ENCODE data around the gene RPGRIP1. TPM values are rescaled to one million over a fixed set of nuclear protein-coding genes. Genes with fewer than 3 reads are reported as not detected.
A peak's percentile ranks its signal among the peaks of the same experiment; 100 is the strongest.

The RPGRIP1 gene
- total and polyA plus RNA-seq, 7 donors, result 0.04 to 0.15 TPM; not detected in 5

DNA sequence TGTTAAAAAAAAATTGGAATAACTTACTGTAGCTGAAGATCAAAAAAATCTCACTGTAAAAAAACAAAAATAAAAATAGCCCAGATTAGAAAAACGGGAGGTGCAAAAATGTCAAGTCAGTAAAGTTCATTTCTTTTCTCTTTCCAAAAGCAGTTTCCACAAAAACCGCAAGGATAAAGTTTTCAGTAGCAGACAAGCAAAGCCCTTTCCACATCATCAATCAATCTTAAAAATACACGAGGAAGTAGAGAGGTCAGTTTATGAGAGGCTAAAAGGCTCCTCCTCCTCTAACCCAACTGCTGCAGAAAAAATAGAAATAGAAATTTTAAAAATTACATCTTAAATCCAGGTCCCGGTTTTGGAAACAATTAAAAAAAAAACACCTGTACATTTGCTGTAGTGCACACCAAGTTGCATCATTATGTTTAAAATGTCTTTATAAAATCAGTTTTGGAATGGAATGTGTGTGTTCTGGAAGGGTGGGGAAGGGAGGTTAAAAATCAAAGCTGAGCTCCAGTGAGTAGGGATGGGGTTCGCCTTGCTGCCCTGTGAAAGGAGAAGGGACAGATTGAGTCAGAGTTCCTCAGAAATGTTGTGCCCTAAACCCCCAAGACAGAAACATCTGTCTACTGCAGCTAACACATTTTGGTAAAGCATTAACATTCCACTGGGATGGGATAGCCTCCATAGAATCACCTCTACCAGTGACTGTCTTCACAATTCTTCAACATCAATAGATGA, 16.4 kb upstream of the RPGRIP1 start:
- Histone ChIP-seq H3K4me1 (peaks cover 84% of the 10 kb centered on the region), H3K27me3 (ENCODE audit: insufficient read depth in 3 of 3, low read length in 2 of 3) (no peaks in the 10 kb centered on the region), H3K27ac (peak overlapping the region; percentile 65), H3K4me3 (peak overlapping the region; percentile 28), H3K36me3 (ENCODE audit: insufficient read depth in 1 of 2, low read depth in 1 of 2) (peaks cover 14 to 83% of the 10 kb centered on the region in 2 donors), H3K9me3 (no peaks in the 10 kb centered on the region)
- no peak for DNase-seq
- 29 to 36% (median 35%) methylated on average over 5 of the region's 5 CpGs for WGBS, 3 donors
- intact Hi-C loops (cut with DNase I), result loop anchor here in 1 of 2 donors (10.0 kb wide), 1 partner anchor 121 kb away; the partner anchor contains the start of gene SUPT16H
- no peak for ATAC-seq
- TF ChIP-seq, protein P1, sequence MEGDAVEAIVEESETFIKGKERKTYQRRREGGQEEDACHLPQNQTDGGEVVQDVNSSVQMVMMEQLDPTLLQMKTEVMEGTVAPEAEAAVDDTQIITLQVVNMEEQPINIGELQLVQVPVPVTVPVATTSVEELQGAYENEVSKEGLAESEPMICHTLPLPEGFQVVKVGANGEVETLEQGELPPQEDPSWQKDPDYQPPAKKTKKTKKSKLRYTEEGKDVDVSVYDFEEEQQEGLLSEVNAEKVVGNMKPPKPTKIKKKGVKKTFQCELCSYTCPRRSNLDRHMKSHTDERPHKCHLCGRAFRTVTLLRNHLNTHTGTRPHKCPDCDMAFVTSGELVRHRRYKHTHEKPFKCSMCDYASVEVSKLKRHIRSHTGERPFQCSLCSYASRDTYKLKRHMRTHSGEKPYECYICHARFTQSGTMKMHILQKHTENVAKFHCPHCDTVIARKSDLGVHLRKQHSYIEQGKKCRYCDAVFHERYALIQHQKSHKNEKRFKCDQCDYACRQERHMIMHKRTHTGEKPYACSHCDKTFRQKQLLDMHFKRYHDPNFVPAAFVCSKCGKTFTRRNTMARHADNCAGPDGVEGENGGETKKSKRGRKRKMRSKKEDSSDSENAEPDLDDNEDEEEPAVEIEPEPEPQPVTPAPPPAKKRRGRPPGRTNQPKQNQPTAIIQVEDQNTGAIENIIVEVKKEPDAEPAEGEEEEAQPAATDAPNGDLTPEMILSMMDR (IDR thresholded peaks at IDR 0.05), result no peak

DNA sequence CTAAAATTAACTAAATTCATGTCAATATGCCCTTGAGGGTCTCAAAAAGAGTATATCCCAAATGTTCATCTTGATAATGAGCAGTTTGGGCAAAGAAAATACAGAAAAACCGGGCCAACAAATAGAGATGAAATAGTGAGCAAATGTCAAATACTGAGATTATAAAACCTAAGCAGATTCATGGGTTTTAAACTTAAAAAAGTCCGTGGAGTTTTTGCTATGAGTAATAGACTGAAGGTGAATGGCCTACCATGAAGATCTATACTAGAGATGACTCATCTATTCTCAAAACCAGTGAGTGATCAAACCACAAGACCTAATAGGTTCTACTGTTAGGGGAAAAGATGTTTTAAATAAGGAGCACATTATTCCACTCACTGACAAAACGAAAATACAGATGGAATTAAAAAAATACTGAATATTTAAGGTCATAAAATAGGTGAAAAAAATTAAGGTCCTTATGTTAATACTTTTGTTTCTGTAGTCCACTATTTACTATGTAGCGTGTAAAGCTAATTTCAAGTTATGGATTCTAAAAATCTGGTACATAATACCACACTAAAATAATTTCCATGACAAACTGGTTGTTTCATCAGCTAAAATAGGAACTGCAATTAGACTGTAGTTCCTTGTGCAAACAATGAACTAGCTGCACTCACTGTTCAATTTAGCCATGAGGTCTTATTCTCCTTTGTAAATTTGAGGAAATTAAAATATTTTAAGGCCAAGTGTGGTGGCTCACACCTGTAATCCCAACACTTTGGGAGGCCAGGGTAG, 15.7 kb upstream of the RPGRIP1 start:
- peaks cover 76% of the 10 kb centered on the region for H3K4me1 ChIP-seq

DNA sequence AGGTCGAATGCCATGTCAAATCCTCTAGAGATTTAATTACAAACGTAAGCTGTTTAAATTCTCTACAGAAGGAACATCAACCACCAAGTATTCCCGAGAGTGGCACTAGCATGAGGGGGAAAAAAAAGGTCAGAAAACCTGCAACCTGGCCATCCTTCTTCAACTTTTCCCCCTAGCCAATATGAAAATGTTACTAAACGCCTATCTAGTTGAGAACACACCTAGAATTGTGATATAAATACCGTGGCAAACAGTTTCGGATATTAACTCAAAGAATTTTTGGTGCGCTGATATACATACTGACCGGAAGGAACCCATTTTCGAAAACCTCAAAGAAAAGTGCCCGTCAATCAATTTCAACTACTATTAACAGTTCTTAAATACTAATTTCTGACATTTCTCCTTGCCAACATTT, 12.4 kb upstream of the RPGRIP1 start:
- peaks cover 1 to 46% of the 10 kb centered on the region in 2 donors for H3K36me3 ChIP-seq (ENCODE audit: insufficient read depth in 1 of 2, low read depth in 1 of 2)
- H3K27ac ChIP-seq, result peak overlapping the region; percentile 98
- TF ChIP-seq, protein P1 (IDR thresholded peaks at IDR 0.05), result no peak
- 2 to 6% (median 3%) methylated on average over 10 of the region's 10 CpGs for WGBS, 3 donors
- ATAC-seq, result no peak
- peaks cover 53% of the 10 kb centered on the region for H3K4me1 ChIP-seq
- H3K4me3 ChIP-seq, result peak overlapping the region; percentile 97
- intact Hi-C loops (cut with DNase I), result loop anchor here in 1 of 2 donors (5.0 to 10.0 kb wide), 2 partner anchors 35 to 117 kb away; partner anchors contain the start of gene SUPT16H
- DNase-seq, result no peak
- H3K9me3 ChIP-seq, result no peaks in the 10 kb centered on the region
- H3K27me3 ChIP-seq (ENCODE audit: insufficient read depth in 3 of 3, low read length in 2 of 3), result no peaks in the 10 kb centered on the region

More for the DNA sequence above, 15.7 kb upstream of the RPGRIP1 start:
- TF ChIP-seq, protein P1 (IDR thresholded peaks at IDR 0.05), result no peak
- Histone ChIP-seq H3K36me3 (ENCODE audit: insufficient read depth in 1 of 2, low read depth in 1 of 2) (peaks cover 7 to 75% of the 10 kb centered on the region in 2 donors), H3K9me3 (no peaks in the 10 kb centered on the region), H3K4me3 (peak overlapping the region; percentile 28), H3K27me3 (ENCODE audit: insufficient read depth in 3 of 3, low read length in 2 of 3) (no peaks in the 10 kb centered on the region), H3K27ac (peak overlapping the region; percentile 65)
- peak in 2 of 4 donors; percentile 41 to 50 for ATAC-seq
- WGBS, 3 donors, result 43 to 53% (median 46%) methylated on average over 4 of the region's 4 CpGs
- DNase-seq, result no peak
- intact Hi-C loops (cut with DNase I), result loop anchor here in 1 of 2 donors (10.0 kb wide), 1 partner anchor 121 kb away; the partner anchor contains the start of gene SUPT16H

DNA sequence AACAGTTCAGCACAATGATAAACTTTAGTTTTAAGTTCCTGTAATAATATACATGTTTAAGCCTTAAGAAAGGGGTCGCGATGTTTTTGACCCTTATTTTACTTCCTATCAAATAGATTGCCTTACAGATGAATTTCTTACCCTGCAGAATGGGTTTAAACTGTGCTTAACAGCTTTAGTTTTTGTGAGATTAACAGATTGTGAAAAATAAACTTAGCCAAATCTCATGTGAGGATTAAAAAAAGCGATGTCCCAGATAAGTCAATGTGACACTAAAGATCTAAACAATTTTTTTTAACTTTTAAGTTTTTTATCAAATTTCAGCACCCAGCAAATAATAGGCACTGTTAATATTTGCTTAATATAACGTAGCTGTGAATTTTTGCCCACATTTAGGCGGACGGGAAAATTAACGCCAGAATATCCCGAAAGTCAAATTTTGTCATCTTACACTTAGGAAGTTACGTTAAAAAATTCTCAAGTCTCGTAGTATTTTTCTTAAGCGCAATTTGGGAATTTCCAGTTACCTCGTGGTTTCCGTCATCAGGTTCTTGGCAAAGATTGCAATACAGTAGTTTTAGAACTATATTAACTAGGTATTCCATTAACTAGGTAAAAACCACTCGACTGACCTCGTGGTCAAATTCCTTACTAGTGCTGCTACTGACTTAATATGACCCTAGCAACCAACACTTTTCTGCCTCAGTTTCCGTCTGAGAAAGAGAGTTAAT, 11.8 kb upstream of the RPGRIP1 start:
- no peak for DNase-seq
- Histone ChIP-seq H3K27me3 (ENCODE audit: insufficient read depth in 3 of 3, low read length in 2 of 3) (no peaks in the 10 kb centered on the region), H3K27ac (peak overlapping the region; percentile 98), H3K36me3 (ENCODE audit: insufficient read depth in 1 of 2, low read depth in 1 of 2) (peaks cover 0 to 40% of the 10 kb centered on the region in 2 donors), H3K4me3 (peak overlapping the region; percentile 97), H3K9me3 (no peaks in the 10 kb centered on the region), H3K4me1 (peaks cover 47% of the 10 kb centered on the region)
- ATAC-seq, result no peak
- intact Hi-C loops (cut with DNase I), result loop anchor here in 1 of 2 donors (5.0 to 10.0 kb wide), 2 partner anchors 36 to 117 kb away; partner anchors contain the start of gene SUPT16H
- TF ChIP-seq, protein P1 (IDR thresholded peaks at IDR 0.05), result no peak
- 2 to 4% (median 2%) methylated on average over 16 of the region's 16 CpGs for WGBS, 3 donors
